Suppressor macrophage treated with lipopolysaccharide for 4 hours (primary cell): ENCODE measurements around the gene MAST3.

Experiments used
- DNase-seq: peaks from one replicate; pipeline ENCODE4 v3.0.0-alpha.2; 2020

MAST3 gene

DNA sequence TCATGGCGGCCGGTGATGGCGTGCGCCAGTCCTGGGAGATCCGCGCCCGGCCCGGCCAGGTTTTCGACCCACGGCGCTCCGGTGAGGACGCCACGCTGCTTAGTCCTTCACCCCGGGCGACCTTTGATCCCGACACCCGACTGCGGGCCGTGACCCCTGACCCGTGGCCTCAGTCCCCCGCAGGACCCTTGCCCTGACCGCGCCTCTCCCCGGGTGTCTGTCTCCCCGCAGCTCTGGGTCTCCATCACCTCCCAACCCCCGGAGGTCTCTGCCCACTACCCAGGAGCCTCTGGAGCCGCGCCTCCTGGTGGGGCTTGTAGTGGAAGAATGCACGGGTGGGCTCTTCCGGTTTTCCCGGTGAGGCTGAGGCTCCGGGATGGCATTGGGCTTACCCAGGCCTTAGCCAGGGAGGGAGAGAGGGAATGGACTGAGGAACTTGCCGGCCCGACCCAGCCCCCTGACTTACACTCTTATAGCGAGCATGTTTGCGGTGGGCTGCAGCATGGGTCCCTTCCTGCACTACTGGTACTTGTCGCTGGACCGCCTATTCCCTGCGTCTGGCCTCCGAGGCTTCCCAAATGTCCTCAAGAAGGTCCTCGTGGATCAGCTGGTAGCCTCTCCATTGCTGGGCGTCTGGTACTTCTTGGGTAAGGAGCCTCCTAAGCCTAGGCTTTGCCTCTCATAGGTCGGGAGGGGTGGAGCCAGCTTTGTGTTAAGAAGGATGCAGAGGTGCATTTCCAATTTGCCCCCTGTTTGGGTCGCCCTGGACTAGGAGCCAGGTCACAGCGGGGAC, 96.0 kb downstream of the MAST3 start:
- DNase-seq = no peak

DNA sequence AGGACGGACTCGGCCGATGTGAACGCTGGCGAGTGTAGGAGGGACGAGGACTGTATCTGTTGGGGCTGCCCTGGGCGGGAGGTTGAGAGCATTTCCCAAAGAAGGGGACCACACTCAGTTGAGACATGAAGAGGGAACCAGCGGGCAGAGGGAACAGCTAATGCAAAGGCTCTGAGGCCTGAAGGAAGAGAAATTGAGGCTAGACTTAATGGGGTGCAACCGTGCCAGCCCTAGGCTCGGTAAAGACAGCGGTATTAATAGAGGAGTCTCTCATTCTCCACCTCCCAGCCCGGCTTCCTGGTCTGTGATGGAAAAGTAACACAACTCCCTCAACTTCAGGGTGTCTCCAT, 96.6 kb downstream of the MAST3 start:
- no peak for DNase-seq

DNA sequence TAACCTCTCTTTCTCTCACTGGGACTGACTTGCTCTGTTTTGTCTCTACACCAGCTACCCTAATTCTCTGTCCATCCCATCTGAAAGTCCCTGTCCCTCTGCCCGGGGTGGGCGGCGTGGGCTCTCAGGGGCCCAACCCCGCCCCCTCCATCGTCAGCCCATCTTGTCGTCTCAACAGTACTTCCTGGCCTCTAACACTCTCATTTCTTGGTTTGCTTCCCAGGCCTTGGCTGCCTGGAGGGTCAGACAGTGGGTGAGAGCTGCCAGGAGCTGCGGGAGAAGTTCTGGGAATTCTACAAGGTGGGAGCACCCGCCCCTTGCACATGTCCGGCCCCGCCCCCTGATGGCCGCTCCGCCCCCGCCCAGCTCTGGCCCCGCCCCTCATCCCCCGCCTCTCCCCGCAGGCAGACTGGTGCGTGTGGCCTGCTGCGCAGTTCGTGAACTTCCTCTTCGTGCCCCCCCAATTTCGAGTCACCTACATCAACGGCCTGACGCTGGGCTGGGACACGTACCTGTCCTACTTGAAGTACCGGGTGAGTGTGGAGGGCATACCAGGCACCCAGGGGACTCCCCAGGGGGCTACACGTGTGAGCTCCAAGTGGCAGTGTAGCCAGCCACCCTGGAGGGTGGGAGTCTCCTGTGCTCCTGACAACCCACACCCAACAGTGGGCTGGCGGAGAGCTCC, 97.1 kb downstream of the MAST3 start:
- DNase-seq = no peak

DNA sequence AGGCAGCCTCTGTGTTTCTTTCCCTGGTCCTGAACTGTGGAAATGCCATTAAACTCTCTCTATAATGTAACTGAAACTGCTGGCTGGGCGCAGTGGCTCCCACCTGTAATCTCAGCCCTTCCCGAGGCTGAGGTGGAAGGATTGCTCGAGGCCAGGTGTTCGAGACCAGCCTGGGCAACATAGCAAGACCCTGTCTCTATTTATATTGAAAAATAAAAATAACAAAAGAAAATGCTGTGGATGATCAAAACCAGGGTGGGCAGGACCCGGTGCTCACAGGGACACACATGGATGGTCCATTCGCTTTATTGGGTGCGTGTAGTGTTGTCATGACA, 98.9 kb downstream of the MAST3 start:
- DNase-seq = no peak

DNA sequence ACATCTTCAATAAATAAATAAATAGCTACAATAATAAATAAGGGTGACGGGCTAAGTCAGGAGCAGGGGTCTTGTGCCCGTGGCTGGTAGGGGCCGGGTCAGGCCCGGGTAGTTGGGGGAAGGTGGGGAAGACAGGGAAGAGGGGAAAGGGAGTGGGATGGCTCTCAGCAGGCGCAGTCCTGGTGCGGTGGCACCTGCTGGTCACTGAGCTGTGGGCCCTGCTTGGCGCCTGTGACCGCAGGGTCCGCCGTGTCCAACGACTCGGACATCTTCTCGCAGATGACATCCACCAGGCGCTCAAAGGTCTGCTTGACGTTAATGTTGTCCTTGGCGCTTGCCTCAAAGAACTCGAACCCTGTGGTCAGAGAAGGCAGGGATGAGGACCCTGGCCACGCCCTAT, 99.7 kb downstream of the MAST3 start:
- DNase-seq = no peak

DNA sequence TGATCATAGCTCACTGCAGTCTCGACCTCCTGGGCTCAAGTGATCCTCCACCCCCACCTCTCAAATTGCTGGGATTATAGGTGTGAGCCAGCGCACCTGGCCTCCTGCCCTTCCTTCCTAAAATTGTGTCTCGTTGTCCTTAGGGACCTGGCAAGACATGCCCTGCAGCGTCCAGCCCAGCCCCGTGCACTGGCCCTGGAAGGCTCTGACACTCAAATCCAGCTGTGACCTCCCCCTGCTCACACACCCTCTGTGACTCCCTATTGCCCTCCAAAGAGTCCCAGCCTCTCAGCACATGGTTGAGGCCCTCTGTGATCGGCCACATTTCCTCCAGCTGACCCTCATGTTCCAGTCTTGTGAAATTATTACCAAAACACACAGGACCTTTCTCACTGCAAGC, 100.4 kb downstream of the MAST3 start:
- DNase-seq = no peak

DNA sequence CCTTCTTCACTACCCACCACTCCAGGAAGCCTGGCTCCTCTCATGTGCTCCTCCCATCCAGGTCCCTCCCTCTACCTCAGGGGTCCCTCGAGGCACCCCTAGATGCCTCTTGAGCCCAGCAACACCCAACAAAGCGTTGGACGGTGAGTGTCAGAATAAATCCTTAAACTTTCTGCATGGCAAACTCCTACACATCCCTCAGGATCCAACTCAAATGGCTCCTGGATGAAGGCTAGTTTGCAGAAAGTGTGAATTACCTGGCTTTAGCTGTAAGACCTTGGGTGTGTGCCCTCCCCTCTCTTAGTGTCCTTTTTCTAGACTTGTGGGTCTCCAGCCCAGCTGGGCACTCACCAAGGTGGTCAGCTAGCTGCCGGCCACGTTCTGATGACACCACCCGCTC, 100.8 kb downstream of the MAST3 start:
- DNase-seq = no peak
